ENCODE data around the gene UPP2.

Gene UPP2

DNA sequence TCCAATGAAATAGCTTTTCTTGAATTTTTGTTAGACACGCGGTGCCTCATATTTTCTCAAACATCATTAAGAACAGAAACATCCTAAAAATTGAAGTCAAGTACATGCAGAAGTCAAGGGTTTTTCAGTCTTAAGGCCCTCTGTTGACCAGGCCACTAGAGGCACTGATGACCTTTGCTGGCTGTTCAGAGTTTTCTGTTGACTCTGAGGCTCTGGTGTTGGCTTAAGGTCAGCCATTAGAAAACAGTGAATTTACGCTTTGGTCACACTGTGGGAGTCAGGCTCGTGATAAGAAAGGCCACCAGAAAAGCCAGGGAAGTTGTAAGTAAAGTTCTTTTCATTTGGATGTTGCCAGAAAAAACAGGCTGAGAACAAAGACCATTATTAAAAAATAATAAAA is 5.8 kb upstream of the UPP2 start:
- no peak for TF ChIP-seq ZNF274 (IDR thresholded peaks at IDR 0.05; ENCODE audit: low read depth, low read length)
- H3K4me3 ChIP-seq (ENCODE audit: low read length): no peak overlapping the region

DNA sequence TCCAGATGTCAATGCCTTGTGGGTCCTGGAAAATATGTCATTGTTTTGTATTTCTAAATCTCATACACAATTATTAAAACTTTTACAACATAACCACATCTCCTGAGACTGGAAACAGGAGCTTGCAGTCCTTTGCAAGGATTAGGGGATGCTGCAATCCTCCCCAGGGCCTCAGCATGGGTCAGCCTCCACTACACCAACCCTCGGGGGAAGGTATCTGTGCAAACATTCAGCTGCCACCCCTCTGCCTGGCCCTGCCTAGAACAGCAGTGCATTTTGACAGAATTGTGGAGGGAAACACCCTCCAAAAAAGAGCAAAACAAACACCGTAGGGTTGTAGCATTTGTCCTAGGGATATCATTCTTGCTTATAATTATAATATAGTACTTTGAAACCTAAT is 4.2 kb upstream of the UPP2 start:
- H3K4me3 ChIP-seq (ENCODE audit: low read length): no peak overlapping the region

DNA sequence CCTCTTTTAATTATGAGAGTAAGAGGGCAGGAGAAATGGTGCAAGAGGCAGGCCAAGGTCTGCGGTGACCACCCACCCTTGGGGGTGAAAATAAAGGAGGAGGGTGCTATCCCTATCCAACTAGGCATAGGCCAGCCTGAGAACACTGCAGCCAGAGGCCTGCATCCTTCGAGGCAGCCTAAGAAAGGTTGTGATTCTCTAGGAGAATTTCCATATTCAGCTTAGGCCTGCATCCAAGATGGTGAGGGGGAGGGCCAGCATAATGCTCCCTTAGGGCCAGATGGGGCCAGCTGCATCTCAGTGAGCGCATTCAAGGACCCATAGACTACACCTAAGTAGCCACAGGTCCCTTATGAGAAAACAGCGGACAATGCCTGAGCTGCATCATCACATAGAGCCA is 3.5 kb upstream of the UPP2 start:
- TF ChIP-seq ZNF274 (IDR thresholded peaks at IDR 0.05; ENCODE audit: low read depth, low read length): no peak
- no peak overlapping the region for H3K4me3 ChIP-seq (ENCODE audit: low read length)

More for the DNA sequence above, 4.2 kb upstream of the UPP2 start:
- no peak for TF ChIP-seq ZNF274 (IDR thresholded peaks at IDR 0.05; ENCODE audit: low read depth, low read length)

DNA sequence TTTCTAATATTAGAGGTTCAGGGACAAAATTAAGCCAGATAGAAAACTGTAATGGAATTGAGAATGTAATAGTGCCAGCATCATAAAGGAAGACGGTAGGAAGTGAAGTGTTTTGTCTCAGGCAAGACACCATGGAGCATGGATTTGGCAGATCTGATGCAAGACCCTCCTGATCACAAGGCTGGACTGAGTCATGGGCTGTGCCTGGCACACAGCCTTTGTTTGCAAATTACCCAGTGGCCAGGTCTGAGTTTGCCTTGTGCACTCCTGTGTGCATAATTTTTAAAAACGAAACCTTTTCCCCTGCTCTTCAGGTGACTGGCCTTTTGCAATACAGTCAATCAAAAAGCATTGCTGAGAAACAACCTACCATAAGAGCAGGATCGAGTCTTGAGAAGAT is 2.0 kb upstream of the UPP2 start:
- no peak overlapping the region for H3K4me3 ChIP-seq (ENCODE audit: low read length)
- no peak for TF ChIP-seq ZNF274 (IDR thresholded peaks at IDR 0.05; ENCODE audit: low read depth, low read length)

DNA sequence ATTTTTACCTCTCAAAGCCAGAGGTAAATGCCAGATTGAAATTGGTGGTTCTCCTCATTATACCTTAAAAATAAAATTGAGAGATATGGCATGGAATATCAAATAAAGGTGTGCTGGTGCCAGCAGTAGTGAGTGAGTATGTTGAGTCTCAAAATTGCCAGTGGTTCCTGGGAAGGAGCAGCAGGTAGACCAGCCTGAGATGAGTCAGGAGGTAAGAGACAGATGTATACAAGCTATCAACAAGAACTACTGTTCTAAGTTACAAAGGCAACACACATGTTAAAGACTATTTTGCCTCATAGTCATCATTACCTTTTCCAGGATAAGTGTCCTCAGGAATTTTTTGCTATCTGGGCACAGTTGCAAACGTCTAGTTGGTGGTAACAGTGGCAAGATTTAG is 1.3 kb upstream of the UPP2 start:
- no peak for TF ChIP-seq ZNF274 (IDR thresholded peaks at IDR 0.05; ENCODE audit: low read depth, low read length)
- no peak overlapping the region for H3K4me3 ChIP-seq (ENCODE audit: low read length)

DNA sequence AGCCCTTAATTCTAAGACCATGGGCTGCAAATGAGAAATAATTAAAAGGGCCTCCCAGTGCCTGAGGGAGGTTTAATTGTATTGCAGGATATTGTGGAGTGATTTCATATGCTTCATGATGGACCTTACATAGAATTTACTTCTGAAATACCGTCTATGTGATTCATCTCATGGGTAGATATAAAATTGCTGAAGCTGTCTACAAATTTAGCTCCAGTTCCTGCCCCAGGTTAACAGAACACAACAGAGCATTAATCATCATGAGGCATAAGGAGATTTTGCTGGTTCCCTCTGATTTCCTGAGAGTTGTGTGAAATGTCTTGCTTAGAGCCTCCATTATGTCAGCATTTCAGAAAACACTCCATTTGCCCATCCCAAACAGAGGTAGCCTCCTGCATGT is 770 bp downstream of the UPP2 start:
- TF ChIP-seq ZNF274 (IDR thresholded peaks at IDR 0.05; ENCODE audit: low read depth, low read length): no peak
- no peak overlapping the region for H3K4me3 ChIP-seq (ENCODE audit: low read length)

DNA sequence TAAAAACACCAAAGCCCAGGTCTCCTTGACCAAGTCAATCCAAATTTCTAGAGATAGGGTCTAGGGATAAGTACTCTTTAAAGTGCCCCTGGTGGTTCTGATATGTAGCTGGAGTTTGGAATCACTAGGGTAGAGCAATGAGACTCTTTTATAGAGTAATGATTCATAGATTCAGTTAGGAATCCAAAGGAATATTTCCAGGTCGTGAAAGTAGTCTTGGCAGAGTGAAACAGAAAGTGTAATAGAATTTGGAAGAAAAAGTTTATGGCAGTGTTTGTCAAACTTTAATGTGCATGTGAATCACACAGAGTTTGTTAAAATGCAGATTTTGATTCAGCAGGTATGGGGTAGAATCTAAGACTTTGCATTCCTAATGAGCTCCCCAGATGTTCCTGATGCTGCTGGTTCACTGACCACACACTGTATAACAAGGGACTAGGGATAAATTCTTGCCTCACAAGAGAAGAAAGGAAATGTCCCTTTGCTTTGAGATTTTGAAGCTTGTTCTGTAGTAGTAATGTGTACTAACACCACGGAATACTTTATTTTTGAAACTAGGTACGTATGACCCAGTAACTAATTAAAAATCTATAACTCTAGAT is 1.8 kb downstream of the UPP2 start:
- H3K4me3 ChIP-seq (ENCODE audit: low read length): no peak overlapping the region
- TF ChIP-seq ZNF274 (IDR thresholded peaks at IDR 0.05; ENCODE audit: low read depth, low read length): no peak

DNA sequence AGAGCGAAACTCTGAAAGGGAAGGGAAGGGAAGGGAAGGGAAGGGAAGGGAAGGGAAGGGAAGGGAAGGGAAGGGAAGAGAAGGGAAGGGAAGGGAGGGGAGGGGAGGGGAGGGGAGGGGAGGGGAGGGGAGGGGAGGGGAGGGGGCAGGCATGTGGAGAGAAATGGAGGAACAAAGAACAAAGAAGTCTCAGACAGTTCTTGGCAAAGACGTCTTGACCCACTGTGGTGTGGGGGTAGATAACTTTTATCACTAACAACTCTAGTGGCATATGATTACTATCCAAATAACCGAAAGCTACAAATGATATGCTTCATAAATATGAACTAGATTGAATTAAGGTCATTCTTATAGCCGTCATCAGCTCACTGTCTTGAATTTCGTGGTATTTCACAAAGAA is 3.2 kb downstream of the UPP2 start:
- no peak overlapping the region for H3K4me3 ChIP-seq (ENCODE audit: low read length)
- no peak for TF ChIP-seq ZNF274 (IDR thresholded peaks at IDR 0.05; ENCODE audit: low read depth, low read length)

DNA sequence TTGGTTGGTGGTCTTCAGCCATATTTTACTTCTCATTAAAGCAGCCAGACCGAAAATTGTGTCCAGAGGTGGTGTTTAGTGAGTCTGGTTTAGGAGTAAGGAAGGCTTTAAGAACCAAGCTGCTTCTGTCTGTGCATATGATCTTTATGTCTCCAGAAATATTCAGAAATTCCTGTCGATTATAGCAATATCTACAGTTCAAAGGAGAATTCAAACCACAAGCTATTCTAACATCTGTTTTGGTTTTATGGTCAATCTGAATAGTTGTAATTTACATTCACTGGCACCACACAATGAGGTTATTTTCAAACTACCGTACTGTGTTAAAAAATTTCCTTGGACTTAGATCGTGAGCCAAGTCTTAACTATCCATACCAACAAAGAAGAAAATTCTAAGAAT is 11.3 kb downstream of the UPP2 start:
- H3K4me3 ChIP-seq (ENCODE audit: low read length): no peak overlapping the region
- TF ChIP-seq ZNF274 (IDR thresholded peaks at IDR 0.05; ENCODE audit: low read depth, low read length): no peak

DNA sequence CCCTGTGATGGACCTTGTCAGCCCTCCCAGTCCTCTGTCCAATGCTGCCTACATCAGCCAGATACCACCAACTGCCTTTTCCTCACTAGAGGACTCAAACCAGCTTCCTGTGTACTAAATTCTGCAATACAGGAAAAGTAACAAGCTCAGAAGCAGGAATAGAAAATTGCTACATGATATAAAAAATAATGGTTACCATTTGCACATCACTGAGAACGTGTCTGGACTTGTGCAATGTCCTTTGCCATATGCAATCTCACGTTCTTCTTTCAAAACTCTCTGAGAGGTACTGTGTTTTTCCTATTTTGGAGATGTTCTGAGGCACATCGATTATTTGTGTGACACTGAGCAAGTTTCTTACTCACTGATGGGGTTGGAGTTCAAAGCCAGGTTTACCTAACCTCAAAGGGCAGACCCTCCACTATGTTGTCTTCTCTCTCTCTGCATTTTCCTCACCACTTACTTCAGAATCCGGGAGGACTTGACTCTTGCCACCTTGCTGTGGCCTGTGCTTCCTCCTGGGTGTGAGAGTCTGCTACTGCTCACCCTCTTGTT is 12.1 kb downstream of the UPP2 start:
- TF ChIP-seq ZNF274 (IDR thresholded peaks at IDR 0.05; ENCODE audit: low read depth, low read length): no peak
- H3K4me3 ChIP-seq (ENCODE audit: low read length): no peak overlapping the region

DNA sequence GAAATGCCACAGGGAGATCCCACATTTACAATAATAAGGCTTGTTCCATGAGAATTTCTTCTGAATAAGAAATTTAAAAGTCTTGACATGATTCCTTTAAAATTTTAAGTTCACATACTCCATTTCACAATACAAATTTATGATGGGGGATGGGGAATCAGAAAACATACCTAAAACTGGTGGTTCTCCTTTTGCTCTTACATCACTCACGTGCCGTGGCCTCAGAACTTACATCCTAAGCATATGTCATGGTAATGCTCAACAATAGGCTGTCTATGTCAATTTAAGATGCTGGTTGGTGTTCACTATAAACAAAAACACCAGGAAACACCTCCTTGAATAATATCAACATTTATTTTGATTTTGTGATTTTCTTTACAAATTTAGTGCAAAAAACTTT is 12.8 kb downstream of the UPP2 start:
- no peak for TF ChIP-seq ZNF274 (IDR thresholded peaks at IDR 0.05; ENCODE audit: low read depth, low read length)
- H3K4me3 ChIP-seq (ENCODE audit: low read length): no peak overlapping the region

DNA sequence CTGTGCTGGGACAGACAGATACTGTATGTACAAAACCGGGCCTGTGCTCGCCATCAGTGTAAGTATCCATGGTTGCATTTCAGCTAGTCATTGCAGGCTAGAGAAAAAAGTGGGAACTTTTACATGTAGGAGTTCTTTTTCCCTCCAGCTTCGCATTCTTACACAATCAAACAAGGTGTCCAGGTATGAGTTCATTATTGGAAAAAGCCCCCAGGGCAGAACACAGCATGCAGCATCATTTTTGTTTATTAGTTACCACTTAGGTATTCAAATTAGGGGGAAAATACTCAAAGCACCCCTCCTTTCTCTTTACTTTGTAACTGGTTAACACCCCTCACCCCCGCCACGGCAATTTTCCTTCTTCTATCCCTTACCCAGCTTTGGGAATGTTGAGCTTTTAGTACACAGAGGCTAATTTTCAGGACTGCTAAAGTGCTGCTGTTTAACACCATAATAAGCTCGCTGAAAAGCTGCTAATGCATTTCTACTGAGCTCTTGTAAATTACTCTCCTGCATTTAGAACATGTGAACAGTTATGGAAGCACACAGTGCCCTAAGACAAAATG is 13.6 kb downstream of the UPP2 start:
- no peak overlapping the region for H3K4me3 ChIP-seq (ENCODE audit: low read length)
- TF ChIP-seq ZNF274 (IDR thresholded peaks at IDR 0.05; ENCODE audit: low read depth, low read length): no peak

DNA sequence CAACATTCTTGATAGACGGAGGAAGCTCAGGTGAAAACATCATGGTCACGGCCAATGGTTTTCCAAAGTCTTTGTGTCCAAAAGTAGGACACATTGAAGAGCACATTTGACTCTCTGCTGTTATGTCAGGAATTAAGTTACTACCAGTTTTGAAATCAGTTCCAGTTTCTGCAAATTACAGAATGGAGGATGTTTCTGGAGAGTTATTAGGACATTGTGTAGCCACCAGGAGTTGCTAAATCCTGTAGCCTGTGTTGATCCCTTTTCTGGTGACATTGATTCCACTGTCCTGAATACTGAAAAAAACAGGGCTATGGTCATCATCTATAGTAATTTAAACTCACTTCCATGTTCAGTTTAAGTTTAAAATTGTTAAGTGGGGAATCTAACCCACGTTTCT is 15.3 kb downstream of the UPP2 start:
- TF ChIP-seq ZNF274 (IDR thresholded peaks at IDR 0.05; ENCODE audit: low read depth, low read length): no peak
- no peak overlapping the region for H3K4me3 ChIP-seq (ENCODE audit: low read length)

DNA sequence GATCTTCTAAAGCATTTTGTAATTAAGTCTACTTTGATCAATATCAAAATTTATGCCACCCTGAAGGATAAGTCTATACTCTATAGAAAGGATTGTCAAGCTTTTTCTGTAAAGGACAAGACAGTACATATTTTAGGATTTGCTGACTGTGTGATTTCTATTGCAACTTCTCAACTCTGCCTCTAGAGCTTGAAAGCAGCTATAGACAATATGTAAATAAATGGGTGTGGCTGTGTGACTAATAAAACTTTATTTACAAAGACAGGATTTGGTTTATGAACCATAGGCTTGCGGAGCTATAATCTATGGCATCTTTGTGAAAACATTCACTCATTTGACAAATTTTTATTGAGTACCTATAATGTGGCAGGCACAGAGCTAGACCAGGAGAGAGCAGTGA is 18.4 kb downstream of the UPP2 start:
- TF ChIP-seq ZNF274 (IDR thresholded peaks at IDR 0.05; ENCODE audit: low read depth, low read length): no peak
- H3K4me3 ChIP-seq (ENCODE audit: low read length): no peak overlapping the region

DNA sequence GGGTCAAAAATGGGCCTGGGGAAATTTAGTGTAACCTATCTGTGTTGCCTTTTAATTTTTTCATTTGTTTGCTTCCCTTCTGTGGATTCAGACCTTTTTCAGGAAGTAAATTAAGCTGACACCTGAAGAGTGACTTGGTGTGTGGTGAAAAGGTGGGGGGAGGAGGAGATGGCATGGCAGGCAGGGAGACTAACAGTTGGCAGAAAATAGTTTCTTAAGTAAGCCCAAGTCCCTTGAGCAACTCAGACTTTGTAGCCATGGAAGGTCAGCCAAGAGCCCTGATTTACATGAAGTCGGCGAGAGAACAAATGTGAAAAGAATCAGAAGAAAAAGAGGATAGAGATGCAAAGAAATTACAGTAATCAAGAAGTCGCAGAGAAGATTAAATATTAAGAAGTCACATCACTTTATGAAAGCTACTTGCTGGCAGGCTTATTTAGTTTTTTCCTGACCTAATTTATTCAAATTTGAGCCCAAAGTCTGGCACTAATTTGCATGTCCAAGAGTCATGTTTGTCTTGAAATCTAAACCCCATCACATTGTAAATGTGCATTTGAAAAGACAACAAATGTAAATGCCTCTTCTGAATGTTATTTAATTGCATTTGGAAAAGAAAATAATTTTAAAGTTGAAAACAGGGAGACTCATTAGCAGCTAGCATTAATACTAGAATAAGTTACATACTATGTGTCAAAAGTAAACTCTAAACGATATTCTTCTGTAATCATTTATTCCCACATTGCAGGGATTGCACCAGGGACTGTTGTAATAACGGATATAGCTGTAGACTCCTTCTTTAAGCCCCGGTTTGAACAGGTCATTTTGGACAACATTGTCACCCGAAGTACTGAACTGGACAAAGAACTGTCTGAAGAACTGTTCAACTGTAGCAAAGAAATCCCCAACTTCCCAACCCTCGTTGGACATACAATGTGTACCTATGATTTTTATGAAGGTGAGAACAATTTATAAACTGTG is 19.3 kb downstream of the UPP2 start:
- TF ChIP-seq ZNF274 (IDR thresholded peaks at IDR 0.05; ENCODE audit: low read depth, low read length): no peak

More for the DNA sequence above, 19.3 kb downstream of the UPP2 start:
- no peak overlapping the region for H3K4me3 ChIP-seq (ENCODE audit: low read length)
